ENCODE data around the gene TBXAS1.

DNA sequence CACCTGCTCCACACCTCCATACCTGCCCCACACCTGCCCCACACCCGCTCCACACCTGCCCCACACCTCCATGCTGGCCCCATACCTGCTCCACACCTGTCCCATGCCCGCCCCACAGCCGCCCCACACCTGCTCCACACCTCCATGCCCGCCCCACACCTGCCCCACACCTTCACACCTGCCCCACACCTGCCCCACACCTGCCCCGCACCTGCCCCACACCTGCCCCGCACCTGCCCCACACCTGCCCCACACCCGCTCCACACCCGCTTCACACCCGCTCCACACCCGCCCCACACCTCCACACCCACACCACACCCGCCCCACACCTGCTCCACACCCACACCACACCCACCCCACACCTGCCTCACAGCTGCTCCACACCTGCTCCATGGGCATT, 180.7 kb downstream of the TBXAS1 start:
- TF ChIP-seq, protein P1, sequence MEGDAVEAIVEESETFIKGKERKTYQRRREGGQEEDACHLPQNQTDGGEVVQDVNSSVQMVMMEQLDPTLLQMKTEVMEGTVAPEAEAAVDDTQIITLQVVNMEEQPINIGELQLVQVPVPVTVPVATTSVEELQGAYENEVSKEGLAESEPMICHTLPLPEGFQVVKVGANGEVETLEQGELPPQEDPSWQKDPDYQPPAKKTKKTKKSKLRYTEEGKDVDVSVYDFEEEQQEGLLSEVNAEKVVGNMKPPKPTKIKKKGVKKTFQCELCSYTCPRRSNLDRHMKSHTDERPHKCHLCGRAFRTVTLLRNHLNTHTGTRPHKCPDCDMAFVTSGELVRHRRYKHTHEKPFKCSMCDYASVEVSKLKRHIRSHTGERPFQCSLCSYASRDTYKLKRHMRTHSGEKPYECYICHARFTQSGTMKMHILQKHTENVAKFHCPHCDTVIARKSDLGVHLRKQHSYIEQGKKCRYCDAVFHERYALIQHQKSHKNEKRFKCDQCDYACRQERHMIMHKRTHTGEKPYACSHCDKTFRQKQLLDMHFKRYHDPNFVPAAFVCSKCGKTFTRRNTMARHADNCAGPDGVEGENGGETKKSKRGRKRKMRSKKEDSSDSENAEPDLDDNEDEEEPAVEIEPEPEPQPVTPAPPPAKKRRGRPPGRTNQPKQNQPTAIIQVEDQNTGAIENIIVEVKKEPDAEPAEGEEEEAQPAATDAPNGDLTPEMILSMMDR (conservative IDR thresholded peaks at IDR 0.05; ENCODE audit: low read length): no peak
- TF ChIP-seq EZH2phosphoT487 (IDR thresholded peaks at IDR 0.05; ENCODE audit: borderline replicate concordance): no peak

Data from Loucy (cell line).